GM18508 (cell line): ENCODE measurements around the gene AUTS2.

ENCODE experiments used
- ATAC-seq: cut with Tn5 transposase; IDR thresholded peaks from one replicate; pipeline ENCODE4 v1.9.1; 2021; ENCODE audit warnings: moderate number of reproducible peaks; ENCODE audit not compliant: insufficient read depth, unreplicated experiment

Gene AUTS2

DNA sequence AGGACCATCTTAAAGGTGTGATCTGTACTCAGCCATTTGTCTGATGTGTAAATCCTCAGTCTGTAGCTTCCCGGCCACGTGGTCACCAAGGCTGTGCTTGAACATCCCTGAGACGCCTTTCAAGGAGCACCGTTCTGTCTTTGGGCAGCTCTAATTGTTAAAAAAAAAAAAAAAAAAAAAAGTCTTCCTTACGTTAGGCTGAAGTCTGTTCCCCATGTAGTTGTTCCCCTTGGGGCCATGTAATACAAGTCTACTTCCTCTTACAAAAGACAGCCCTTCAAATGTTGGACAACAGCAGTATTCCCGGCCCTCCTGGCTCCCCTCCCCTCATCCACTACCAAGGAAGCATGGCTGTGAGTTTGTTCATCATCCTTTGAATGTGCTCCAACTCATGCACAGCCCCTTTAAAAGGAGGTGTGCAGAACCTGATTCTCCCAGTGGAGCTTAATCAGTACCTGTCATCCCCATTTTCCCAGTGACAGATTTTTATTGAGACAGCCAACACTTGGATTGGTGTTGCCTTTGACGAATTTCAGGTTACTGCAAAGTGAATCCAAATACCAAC lies 1141.5 kb downstream of the AUTS2 start:
- ATAC-seq = no peak

DNA sequence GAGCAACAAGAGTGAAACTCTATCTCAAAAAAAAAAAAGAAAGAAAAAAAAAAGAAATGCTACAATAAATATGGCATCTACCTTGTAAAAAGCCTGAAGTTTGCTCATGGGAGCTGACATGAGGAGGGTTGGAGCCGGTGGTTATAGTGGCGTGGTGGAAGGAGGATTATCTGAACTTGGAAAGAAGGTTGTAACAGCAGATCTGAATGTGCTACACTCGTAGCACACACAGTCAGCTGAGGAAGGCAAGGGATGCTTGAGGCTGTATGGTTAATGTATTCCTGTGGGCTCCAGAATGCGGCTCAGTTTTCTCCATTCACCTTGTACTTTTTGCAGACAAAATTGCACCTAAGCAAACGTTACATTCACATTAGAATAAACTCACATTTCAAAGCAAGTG lies 1143.4 kb downstream of the AUTS2 start:
- no peak for ATAC-seq

DNA sequence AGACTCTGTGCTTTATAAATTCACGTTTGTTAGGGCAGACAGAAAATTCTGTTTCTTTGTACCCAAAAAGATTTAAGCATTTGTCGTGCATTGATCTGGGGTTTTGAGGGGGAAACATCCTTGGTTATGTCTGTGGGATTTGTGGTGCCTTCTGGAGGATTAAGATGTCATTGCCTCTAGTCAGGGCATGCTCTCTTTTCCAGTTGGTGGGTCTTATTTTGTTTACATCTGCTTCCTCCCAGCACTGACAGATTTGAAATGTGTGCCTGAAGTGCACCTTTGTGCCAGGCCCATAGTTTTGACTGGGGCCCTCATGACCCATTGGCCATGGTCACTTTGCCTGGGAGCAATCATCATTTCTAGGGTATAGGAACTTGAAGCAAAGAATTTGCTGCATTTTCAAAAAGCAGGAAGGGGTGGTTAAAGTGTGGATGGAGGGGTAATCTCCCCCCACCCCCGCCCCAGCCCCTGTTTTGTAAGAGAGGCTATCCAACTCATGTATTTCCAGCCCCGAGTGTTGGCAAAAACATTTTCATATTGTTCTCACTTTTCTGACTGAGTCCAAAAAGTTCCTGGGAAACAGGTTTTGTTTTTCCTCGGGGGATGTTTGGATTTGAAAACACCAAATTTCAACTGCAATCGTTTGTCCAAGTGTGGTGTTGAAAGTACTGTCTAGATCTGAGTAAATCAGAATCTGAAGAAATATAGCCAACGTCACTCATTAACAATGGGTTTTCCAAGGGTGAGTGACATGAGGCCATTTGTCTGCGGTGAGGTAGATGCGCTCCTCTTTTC lies 1145.5 kb downstream of the AUTS2 start:
- ATAC-seq = no peak

DNA sequence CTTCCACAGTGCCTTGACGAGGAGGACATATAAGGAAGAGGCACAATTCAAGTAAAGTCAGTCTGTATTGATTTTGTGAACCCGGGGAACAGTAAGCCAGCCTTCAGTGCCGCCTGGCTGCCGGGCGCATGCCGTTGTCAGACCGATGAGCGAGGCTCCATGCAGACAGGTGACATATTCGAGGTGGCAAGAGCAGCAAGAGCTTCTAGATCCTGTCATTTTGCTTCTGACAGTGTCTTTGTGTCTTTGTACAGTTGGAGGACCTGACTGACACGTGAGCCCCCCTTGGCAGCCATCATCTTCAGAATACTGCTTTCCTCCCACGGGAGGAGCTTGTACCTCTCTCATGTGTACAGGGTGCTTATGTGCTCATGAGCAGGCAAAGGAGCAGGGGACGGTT lies 1146.2 kb downstream of the AUTS2 start:
- ATAC-seq = no peak

DNA sequence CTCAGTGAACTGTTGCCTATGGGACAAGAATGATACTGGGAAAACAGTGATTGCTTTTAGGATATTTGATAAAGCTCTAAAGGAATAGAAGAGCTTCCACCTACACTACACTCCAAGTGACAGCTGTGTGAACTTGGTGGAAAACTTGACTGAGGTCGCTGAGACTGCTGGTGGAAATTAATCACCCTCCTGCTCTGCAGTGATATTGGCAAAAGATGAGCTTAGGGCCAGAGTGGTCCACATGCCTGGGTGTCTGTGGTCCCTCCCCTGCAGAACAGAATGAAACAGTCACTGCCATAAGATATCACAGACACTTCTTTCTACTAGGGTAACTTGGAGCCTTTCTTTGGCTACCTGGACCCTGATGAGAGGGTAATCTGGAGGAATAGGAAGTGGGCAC lies 1151.6 kb downstream of the AUTS2 start:
- ATAC-seq = no peak

DNA sequence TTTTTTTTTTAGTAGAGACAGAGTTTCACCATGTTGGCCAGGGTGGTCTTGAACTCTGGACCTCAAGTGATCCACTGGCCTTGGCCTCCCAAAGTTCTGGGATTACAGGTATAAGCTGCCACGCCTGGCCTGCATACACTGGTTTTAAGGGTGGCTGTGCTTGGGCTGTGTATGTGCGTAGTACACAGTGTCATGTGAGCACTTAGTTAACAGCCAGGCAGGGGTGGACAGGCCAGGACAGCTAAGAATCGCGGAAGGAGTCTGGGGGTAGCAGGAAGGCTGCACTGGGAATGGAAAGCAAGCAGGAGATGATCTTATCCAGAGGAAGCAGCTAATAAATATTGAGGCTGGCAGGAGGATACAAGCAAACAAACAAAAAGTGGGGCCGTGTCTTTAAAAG lies 1153.6 kb downstream of the AUTS2 start:
- ATAC-seq = no peak

DNA sequence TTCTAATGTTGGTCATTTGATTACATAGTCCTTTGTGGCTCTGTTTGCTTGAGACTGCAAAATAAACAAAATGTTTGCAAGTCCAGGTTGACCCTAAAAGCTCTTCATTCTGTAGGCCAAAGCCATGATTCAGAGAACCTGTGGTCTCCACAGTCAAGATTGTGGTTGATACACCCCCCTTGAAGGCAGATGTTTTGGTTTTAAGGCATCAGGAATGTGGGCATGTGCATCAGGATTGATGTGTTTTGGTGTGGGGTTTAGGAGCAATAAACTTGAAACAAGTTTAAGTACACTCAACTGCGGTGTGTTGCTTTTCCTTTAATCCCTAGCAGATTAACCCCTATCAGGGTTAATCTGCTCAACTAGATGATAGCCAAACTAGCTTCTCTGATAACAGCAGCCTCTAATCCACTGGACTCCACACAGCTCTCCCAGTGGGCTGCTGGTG lies 1154.5 kb downstream of the AUTS2 start:
- no peak for ATAC-seq

DNA sequence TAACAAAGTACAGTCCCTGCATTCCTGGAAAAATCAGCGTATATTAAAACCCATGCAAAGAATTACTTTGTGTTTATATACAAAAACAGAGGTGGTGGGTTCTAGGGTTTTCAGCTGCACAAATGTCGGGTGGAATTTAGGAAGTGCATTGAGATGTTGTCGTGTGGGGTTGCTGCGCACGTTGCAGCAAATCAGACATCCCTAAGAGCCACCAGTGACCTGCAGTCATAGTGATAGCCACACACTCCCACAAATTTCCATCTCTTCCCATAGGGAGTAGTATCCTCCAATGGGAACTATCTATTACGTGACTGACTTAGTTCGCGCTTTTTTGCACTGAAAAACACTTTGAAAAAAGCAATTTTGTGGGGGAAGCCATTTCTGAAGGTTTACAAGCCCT lies 1158.5 kb downstream of the AUTS2 start:
- no peak for ATAC-seq

DNA sequence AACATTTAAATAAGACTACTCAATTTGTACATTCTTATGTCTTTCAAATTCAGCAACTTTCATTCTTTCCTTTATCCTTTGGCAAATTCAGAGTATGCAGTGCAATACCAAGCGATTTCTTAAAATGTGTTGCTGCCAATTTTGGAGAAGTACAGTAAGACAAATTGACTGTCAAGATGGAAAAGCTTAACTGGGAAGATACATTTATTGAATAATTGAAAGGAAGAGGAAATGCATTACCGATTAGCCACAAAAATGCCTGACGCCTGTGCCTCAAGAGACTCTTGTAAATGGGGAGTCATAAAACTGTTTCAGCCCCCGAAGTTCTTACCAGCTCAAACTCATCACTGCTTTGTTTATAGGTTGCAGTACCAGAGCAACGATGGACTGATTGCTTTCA lies 1160.4 kb downstream of the AUTS2 start:
- ATAC-seq = no peak

DNA sequence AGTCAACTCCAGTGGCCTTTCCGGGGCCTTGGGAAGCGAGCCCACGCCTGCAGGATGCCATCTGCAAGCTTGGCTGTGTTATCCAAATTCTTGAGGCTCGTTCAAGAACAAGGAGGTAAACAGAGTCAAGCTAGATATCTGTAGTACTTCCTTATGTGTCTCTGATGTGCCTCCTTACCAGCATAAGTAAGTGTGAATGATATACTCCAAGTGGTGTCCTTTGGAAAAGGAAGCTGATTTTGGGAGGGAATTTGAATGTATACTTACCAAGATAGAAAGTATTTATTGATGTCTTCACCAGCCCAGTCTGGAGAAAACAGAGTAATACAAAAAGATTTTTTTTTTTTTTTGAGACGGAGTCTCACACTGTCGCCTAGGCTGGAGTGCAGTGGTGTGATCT lies 1161.4 kb downstream of the AUTS2 start:
- ATAC-seq = no peak

DNA sequence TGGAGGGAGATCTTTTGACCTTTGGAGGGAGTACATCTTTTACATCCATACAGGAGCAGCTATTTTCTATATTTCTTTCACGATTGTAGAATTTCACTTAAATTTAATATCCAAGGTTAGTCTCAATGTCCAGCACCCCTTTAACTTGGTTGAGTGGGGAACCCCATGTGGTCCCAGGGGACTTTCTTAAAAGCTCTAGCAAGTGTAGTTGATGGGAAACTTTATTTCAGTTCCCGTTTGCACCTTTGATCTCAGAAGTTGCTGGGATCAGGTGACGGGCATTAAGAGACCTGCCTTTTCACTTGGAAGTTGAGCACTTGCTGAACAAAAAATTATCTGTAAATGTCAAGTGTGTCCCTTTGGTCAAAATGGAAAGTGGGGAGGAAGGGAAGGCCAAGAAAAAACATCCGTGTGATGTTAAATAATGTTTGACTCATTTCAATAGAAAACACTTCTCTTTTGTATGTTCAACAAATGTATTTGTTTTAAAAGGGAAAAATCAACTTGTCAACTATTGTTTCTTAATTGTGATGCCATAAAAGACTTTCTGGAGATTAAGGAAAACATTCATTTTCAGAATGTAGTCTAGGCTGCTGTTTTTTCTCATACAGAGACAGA lies 1163.5 kb downstream of the AUTS2 start:
- ATAC-seq = no peak

DNA sequence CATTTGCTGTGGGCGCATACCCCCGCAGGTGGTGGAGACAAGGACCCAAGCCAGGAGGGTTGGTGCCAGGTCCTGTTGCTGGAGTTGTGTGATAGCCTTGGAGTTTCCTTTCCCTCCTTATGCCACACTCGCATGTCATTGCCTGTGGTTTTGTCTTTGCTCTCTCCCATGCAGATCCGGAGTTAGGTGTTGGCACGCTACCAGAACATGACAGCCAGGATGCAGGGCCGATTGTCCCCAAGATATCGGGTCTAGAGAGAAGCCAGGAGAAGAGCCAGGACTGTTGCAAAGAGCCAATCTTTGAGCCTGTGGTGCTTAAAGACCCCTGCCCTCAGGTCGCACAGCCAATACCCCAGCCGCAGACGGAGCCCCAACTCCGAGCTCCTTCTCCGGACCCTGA lies 1164.4 kb downstream of the AUTS2 start:
- ATAC-seq = no peak

DNA sequence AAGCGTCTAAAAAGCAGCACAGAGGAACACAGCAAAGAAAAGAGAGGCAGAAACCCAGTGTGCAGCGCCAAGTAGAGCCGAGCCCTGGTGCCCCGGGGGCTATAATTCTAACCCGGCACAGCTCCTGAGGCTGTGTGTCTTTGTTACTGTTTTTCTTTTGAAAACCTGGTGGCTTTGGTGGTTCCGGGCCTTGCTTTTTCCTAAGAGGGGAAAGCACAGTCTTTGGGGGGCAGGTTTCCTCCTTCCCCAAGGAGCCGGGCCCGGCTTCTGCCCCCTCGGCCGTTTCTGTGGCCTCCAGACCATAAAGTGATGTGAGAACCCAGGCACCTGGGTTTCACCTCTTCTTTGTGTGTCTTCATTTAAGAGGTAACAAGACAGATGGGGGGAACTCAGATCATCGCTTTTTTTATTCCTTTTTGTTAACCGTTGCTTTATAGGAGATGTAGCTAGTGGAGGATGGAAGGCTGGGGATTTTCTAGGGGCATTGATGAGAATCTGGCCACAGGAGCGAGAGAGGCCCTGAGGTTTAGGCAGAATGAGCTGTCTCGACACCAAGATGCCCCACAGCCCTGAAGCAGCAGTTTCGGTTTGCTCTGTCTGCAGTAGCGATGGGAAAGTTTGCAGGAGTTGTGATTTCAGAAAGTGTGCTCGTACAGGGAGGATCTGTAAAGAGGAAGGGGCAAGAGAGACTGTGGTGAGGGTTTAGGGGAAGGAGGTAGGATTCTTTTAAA lies 1165.9 kb downstream of the AUTS2 start:
- ATAC-seq = peak; percentile 92

DNA sequence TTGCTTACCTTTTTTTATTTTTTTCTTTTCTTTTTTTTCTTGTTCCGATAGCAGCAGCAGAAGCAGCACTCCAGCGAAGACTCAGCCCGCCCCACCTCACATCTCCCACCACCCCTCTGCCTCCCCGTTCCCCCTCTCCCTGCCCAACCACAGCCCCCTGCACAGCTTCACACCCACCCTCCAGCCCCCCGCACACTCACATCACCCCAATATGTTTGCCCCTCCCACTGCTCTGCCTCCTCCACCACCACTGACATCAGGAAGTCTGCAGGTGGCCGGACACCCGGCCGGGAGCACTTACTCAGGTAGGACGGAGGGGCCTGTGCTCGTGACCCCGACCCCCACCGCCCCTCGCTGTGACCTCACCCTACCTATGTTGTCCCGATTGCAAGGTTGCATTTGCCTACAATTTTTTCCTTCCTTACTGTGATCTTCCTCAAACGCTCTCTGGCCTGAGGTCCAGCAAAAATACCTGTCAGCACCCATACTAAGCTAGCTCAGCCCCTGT lies 1166.5 kb downstream of the AUTS2 start:
- no peak for ATAC-seq

DNA sequence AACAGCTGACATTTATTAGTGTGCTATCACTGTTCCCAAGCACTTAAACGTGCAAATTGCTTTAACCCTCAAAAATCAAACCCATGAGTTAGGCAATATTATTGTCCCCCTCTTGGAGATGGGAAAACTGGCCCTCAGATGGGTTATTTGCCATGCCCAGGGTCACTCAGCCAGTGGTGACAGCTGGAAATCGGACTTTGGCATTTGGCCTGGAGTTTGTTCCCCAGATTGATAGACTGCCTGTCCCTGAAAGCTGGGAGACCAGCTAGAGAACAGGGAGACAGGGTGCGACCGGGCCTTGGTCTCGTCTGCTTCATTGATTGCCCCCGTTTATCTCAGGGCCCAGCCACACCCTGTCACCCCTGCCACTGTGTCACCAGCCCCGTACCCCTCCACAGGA lies 1167.4 kb downstream of the AUTS2 start:
- ATAC-seq = no peak

DNA sequence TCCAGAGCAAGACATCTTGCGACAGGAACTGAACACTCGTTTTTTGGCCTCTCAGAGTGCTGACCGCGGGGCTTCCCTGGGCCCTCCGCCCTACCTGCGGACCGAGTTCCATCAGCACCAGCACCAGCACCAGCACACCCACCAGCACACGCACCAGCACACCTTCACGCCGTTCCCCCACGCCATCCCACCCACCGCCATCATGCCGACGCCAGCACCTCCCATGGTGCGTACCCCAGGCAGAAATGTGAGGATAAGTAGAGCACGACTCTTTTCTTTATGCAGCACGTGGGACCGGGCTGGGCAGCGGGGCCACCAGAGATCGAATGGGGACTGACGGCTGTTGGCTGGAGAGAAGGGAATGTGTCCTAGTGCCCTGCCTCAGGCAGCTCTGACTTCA lies 1167.8 kb downstream of the AUTS2 start:
- ATAC-seq = no peak

DNA sequence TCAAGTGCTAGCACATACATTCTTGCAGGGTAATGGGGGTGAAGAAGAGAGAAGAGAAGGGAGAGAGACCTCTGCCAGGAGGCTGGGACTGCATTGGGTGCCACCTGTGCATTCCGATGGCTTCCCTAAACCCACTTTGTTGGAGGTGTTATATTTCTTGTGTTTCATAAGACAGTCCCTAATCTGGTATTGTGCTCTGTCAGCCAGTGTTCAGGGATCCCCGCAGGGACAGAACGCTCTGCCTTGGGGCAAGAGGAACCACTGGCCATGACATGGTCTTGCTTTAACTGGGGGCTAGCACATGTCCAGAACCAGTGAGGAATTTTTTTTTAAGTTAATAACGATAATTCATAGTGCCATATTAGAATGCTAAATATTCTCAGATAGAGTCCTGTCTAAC lies 1168.4 kb downstream of the AUTS2 start:
- no peak for ATAC-seq

DNA sequence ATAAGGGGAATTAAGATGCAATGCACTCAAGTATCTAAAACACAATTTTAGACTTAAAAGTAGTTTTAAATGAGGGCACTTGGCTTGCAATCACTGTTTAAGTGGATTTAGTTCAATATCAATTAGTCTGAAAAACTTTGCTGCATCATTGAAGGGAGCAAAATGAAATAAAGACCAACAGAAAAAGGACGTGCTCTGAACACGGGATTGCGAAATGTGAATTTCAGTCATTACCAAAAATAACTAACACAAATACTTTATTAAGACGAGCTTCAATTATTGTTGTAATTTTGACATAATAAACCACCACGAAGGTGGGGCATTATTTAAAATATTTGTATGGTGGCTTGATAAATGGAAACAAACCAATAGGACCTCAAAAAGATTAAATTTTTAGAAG lies 1171.9 kb downstream of the AUTS2 start:
- ATAC-seq = no peak

DNA sequence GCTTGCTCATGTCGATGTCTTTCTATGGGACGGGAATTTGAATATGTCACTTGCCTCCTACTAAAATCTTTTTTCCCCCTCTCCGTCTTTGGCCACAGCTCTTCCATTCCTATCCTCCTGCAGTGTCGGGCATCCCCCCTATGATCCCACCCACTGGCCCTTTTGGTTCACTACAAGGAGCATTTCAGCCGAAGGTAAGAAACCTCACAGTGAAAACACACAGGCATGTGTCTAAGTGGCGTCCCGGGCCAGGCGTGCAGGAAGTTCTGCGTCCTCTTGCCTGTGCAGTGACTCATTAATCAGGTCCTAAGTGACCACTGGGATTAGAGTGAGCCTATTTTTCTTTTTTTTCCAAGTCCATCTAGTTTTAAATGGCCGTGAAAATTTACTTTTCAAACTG lies 1173.2 kb downstream of the AUTS2 start:
- no peak for ATAC-seq

DNA sequence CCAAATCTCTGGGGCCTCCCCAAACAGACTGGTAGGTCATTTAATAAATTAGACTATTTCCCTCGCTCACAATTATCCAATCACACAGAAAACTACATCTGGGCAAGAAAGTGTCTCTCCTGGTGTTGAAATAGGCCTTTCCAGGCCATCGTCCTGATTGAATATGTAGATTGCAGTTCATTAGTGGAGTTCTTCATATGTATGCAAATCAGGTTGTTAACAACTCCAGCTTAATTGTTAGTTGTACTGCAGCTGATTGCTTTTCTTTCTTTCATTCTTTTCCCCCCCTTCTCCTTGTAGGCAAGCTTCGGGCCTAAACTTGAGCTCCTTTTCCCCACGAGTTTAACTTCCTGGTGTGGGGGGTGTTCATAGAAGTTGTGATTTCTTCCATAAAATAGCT lies 1174.6 kb downstream of the AUTS2 start:
- ATAC-seq = no peak

DNA sequence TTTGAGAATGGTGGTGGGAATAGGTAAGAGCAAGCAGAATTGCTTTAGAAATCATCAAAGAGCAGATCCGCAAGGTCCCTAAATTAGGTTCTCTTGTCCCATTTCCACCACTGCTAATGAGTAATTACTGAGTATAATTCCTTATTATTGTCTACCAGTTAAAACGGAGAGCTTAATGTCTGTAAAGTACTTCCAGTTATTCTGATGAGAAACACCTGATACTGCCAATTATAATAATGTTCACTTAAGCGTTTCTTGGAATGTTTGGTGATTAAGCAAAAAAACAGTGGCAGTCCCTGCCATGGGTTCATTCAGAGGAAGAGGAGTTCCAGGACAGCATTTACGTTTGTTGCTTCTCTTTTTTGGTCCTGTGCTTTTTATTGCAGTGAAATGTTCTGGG lies 1175.1 kb downstream of the AUTS2 start:
- ATAC-seq = no peak
